HG03108 (cell line): ENCODE data around the gene TAF15.
A peak's percentile ranks its signal among the peaks of the same experiment; 100 is the strongest.

Experiments used
- ATAC-seq: cut with Tn5 transposase; IDR thresholded peaks from one replicate; pipeline ENCODE4 v1.9.1; 2021; ENCODE audit warnings: moderate library complexity; ENCODE audit not compliant: unreplicated experiment

Gene TAF15

GRCh38 chr17:35808962-35809854 lies at the start of gene TAF15:
TAF15 (plus strand) TSS chr17:35809484; CDS start chr17:35809570, 86 bp downstream.
- peak; percentile 93 for ATAC-seq

- no peak for ATAC-seq
These were observed 48.7 kb upstream of the TAF15 start, which contains the start of gene C17orf50 for GRCh38 chr17:35760587-35760986. C17orf50 (plus strand) TSS chr17:35760887; CDS start chr17:35760942, 55 bp downstream.

- no peak for ATAC-seq
These were observed 47.7 kb upstream of the TAF15 start for GRCh38 chr17:35761601-35762000.

- ATAC-seq = no peak
These were observed 45.5 kb upstream of the TAF15 start for GRCh38 chr17:35763767-35764122.

DNA sequence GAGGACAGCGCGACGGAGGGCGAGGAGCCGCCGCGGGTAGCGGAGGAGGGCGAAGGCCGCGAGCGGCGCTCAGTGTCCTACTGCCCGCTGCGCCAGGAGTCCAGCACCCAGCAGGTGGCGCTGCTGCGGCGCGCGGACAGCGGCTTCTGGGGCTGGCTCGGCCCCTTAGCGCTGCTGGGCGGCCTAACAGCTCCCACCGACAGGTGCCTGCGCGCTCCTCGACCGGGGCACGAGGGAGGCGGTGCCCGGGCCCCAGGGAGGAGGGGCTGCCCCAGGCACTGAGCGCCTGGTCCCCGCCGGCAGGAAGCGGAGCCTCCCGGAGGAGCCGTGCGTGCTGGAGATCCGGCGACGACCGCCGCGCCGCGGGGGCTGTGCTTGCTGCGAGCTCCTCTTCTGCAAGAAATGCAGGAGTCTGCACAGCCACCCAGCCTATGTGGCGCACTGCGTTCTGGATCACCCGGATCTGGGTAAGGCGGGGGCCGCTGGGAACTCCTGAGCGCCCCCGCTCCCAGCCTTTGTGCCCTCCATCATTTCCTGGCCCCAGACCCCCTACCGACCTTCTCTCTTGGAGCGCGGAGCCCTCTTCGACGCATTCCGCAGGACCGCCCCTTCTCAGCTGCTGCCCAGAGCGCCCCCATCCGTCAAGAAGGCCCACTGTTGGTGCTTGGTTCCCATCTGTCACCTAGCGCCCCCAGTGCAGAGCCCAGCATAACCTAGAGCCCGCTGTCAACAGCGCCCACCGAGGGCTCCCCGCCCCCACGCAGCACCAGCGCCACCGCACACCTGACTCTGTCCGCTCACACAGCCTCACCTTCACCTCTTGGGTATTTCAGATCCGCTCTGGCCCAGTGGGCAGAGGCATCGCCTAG lies 44.9 kb upstream of the TAF15 start:
- ATAC-seq = peak; percentile 91

GRCh38 chr17:35765086-35765710 lies 44.1 kb upstream of the TAF15 start:
- ATAC-seq = no peak

GRCh38 chr17:35765756-35766488 lies 43.4 kb upstream of the TAF15 start:
- no peak for ATAC-seq

GRCh38 chr17:35766489-35766877 lies 42.8 kb upstream of the TAF15 start:
- ATAC-seq = no peak

GRCh38 chr17:35766903-35767510 lies 42.3 kb upstream of the TAF15 start:
- ATAC-seq = no peak

GRCh38 chr17:35768797-35769196 lies 40.5 kb upstream of the TAF15 start:
- no peak for ATAC-seq

DNA sequence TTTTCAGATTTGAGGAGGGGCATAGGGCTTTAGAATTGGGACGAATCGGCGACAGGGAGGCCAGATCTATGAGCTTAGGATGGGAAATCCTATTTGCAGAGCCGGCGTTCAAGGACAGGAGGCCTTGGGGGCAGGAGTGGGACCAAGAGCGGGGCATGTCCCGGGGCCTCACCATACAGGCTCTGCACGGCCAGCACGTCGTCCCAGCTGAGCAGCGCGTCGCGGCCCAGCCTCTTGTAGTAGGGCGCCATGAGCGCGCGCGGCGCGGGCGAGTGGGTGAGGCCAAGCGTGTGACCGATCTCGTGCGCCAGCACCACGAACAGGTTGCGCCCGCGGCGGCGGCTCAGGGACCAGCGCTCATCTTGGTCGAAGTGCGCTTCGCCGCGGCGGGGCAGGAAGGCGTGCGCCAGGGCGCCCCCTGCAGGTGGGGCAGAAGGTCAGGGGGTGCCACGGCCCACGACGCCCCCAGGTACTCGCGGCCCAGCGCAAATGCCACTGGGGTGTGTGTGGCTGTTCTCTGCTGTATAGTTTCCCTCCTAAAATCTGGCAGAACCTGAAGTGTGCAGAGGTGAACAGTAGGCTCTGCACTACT lies 39.3 kb upstream of the TAF15 start:
- no peak for ATAC-seq

DNA sequence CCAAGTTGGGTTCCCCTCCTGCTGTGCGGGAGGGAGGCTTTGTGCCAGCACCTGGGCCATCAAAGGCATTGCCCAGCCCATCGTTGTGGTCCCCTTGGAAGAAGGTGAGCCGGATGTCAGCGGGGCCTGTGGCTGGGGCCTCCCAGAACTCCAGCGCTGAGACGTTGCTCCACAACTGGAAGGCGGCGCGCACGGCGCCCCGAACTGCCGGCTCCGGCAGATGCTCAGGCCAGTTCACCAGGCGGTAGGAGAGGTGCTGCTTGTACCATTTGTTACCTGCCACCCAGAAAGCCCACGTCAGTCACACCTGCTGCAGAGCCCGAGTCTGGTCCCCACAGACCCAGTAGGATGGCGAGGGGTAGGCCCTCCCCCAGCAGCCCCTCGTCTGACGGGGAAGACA lies 36.2 kb upstream of the TAF15 start:
- ATAC-seq = no peak

GRCh38 chr17:35773679-35774425 lies 35.4 kb upstream of the TAF15 start:
- no peak for ATAC-seq

- ATAC-seq = no peak
These were observed 34.8 kb upstream of the TAF15 start for GRCh38 chr17:35774499-35774898.

DNA sequence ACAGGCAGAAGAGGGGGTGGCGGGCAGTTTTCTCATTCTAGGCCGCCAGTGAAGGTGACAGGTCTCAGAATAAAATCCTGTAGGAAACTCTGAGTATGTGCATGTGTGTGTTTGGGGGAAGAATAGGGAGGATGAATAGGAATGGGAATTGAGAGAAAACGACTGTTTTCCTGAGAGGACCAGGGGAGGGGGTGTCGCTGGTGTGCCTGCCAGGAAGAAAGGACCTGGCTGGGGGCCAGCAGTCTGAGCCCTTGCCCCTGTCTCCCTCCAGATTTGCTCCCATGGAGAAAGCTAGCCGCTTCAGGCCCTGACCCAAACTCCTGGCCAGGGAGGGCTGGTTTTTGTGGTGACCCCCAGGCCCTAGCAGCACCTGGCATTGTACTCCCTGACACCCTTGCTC lies 34.2 kb upstream of the TAF15 start:
- ATAC-seq = no peak

- ATAC-seq = no peak
These were observed 33.7 kb upstream of the TAF15 start for GRCh38 chr17:35775583-35775982.

DNA sequence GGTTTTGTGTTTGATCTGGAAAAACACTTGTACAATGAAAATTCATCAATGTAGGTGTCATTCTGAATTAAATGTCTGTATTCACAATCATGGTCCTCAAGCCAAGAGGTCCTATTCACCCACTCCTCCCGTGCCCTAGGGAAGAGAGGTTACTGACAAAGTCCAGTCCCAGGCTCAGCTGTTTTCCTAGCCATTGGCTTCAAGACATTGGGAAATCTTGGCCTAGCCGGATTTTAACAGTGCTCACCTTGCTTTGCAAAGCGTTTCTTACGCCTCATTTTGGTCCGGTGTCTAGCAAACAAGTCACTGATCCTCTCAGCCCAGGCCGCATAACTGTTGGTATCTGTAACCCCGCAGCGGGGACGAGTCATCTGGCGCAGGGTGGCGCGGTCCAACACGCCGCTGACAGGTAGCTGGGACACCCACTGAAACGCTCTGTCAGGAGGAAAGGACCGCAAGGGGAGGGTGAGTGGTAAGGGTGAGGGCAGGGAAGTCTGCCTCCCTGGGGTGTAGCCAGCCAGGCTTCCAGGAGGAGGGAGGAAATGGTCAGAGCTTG lies 30.6 kb upstream of the TAF15 start:
- no peak for ATAC-seq

GRCh38 chr17:35780950-35781349 lies 28.3 kb upstream of the TAF15 start:
- no peak for ATAC-seq

GRCh38 chr17:35784895-35785294 lies 24.4 kb upstream of the TAF15 start:
- no peak for ATAC-seq
